Germinal center (tissue), 1 donor: ENCODE results near the gene CTNNA1.
"Not testable (repeated sequence)": the region's sequence is repeated elsewhere in the genome, so short reads cannot be mapped to it uniquely, and the experiment has no call there.

Source experiments
- DNase-seq: peaks from one replicate; pipeline ENCODE4 v3.0.0; 2012; ENCODE audit warnings: mixed read lengths, low spot score

Gene CTNNA1

GRCh38 chr5:138752951-138753793 lies at the start of gene CTNNA1:
Gene CTNNA1, plus strand, starts transcription at chr5:138753425. Its CDS starts 28,500 bp downstream, at chr5:138781925.
- peak; percentile 84 for DNase-seq

GRCh38 chr5:138703777-138704176 lies 49.4 kb upstream of the CTNNA1 start:
- DNase-seq: not testable (repeated sequence)

- no peak for DNase-seq
These were observed 48.2 kb upstream of the CTNNA1 start for GRCh38 chr5:138705007-138705406.

- DNase-seq: no peak
These were observed 47.7 kb upstream of the CTNNA1 start for GRCh38 chr5:138705567-138705966.

- DNase-seq: no peak
These were observed 46.4 kb upstream of the CTNNA1 start for GRCh38 chr5:138706655-138707480.

GRCh38 chr5:138708791-138709190 lies 44.4 kb upstream of the CTNNA1 start:
- no peak for DNase-seq

GRCh38 chr5:138709202-138709601 lies 44.0 kb upstream of the CTNNA1 start:
- DNase-seq: no peak

GRCh38 chr5:138711087-138711486 lies 42.1 kb upstream of the CTNNA1 start:
- DNase-seq: no peak

GRCh38 chr5:138711811-138712210 lies 41.4 kb upstream of the CTNNA1 start:
- no peak for DNase-seq

GRCh38 chr5:138712324-138712723 lies 40.9 kb upstream of the CTNNA1 start:
- DNase-seq: no peak

GRCh38 chr5:138712791-138713190 lies 40.4 kb upstream of the CTNNA1 start:
- DNase-seq: no peak

GRCh38 chr5:138713247-138713646 lies 40.0 kb upstream of the CTNNA1 start:
- no peak for DNase-seq

- DNase-seq: no peak
These were observed 38.5 kb upstream of the CTNNA1 start for GRCh38 chr5:138714694-138715093.

GRCh38 chr5:138715931-138716432 lies 37.2 kb upstream of the CTNNA1 start:
- DNase-seq: not testable (repeated sequence)

GRCh38 chr5:138716456-138716924 lies 36.7 kb upstream of the CTNNA1 start:
- no peak for DNase-seq

- no peak for DNase-seq
These were observed 35.8 kb upstream of the CTNNA1 start for GRCh38 chr5:138717399-138717798.

GRCh38 chr5:138719811-138720210 lies 33.4 kb upstream of the CTNNA1 start:
- DNase-seq: no peak

- DNase-seq: no peak
These were observed 32.4 kb upstream of the CTNNA1 start for GRCh38 chr5:138720840-138721239.

GRCh38 chr5:138721979-138722378 lies 31.2 kb upstream of the CTNNA1 start:
- DNase-seq: no peak

GRCh38 chr5:138722544-138723177 lies 30.6 kb upstream of the CTNNA1 start:
- no peak for DNase-seq

- no peak for DNase-seq
These were observed 28.6 kb upstream of the CTNNA1 start for GRCh38 chr5:138724470-138725146.
